Measurements from ENCODE around the gene OLR1.
"Not testable (repeated sequence)": the region's sequence is repeated elsewhere in the genome, so short reads cannot be mapped to it uniquely, and the experiment has no call there.

The OLR1 gene

GRCh38 chr12:10190558-10191388 is 18.8 kb upstream of the OLR1 start:
- no peak for DNase-seq

DNA sequence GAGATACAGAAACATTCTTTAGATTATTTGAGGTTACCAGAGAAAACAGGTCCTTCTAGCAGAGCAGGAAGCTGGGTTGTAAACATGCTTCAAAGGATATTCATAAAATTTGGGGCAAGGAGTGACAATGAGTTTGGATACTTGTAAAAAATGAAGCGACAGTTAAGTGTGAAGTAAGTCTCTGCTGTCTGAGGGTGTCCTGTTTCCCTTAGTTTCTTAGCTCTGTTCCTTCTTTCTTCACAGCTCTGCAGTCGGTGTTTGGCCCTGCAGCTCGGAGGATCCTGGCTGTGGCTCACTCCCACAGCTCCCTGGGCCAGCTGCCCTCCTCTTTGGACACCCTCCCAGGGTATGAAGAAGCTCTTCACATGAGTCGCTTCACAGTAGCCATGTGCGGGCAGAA is 17.7 kb upstream of the OLR1 start:
- DNase-seq, result no peak

- not testable (repeated sequence) for DNase-seq
These were observed 15.0 kb upstream of the OLR1 start for GRCh38 chr12:10186958-10187357.

DNA sequence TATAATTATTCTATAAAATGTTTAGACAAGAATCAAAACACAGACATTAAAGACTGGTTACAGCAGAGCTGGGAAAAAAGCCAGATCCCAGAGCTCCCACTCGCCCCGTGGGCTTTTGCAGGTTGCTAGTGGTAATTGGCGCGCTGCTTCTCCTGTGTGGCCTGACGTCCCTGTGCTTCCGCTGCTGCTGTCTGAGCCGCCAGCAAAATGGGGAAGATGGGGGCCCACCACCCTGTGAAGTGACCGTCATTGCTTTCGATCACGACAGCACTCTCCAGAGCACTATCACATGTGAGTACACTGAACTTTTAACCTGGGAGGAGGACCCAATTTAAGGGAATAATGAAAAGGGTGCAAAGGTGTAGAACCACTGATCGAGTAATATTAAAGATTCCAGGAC is 14.4 kb upstream of the OLR1 start:
- no peak for DNase-seq

GRCh38 chr12:10184261-10184843 is 12.4 kb upstream of the OLR1 start:
- no peak for DNase-seq

- no peak for DNase-seq
These were observed 10.6 kb upstream of the OLR1 start for GRCh38 chr12:10182354-10183049.

DNA sequence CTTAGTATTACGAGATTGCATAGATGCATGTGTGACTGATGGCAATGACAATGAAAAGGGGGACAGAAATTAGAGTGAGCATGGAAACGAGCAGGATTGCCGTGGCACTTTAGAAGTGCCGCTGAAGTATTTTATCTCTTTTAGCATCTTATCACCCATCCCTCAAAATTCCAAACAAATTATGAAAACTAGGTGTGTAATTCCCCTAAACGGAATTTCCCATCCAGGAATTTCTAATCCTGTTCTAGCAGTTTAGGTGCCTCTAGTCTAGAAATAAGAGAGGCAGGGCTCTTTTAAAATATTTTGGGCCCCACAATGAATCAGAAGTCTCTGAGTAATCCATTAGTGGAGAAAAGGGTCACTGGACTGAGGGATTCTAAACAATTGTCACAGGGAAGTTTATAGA is 7.8 kb upstream of the OLR1 start:
- DNase-seq, result no peak

DNA sequence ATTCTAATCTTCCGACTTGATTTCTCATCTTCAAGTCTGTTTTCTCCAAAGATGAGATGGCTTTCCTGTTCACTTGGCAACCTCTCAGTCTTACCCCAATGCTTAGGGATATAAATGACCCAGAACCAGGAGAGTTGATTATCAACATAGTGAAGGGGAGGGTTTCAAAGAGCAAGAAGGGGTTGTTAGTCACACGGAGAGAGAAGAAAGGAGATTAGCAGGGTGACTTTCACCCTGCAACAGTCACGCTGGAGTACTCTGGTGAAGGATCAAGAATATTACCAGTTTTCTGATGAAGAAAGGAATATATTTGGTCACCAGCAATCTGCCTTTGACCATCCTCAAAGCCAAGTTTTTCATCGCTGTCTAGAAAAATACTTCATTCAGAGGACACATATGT is 6.9 kb upstream of the OLR1 start, which contains the start of gene TMEM52B:
Gene TMEM52B, plus strand, starts transcription at position 212 of the 400 bp plus-strand sequence. CDS start 543 bp downstream, outside the sequence.
- no peak for DNase-seq

- no peak for DNase-seq
These were observed 4.1 kb upstream of the OLR1 start for GRCh38 chr12:10175846-10176636.

DNA sequence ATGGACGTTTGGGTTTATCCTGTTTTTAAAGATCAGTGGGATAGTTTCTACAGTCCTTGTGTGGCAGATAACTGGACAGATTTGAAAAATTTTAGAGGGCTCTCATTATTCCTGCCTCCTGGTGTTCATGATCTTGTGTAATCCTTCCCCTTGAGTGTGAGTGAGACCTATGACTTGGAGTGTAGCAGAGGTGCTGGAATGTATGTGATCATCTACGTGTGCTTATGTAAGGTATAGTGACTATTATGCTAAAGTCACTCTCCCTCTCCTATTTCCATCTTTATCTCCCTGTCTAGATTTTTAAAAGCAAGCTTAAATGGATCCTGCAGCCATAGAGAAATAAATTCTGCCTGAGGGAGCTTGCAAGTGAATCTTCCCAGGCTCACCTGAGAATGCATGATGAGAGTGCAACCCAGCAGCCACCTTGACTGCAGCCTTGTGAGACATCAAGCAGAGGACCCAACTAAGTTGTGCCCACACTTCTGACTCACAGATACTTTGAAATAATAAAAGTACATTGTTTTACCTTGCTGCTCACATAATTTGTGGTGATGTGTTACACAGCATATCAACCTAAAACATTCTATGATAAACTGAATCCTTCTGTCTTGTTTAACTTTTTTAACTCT is 3.2 kb upstream of the OLR1 start:
- DNase-seq, result no peak

DNA sequence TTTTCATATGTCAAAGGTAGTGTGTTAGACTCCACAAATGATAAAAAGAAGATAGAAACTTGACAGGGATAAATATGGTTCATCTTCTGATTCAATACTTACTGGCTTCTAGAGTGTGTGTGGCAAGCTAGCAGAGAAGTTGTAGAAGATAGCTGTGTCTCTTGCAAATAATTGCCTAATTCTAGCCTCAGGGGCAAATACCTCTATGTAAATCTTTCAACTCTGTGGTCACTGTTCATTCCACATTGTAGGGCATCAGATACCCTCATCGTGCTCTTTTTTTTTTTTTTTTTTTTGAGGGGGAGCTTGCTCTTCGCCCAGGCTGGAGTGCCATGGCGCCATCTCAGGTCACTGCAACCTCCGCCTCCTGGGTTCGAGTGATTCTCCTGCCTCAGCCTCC is 1.7 kb downstream of the OLR1 start:
- no peak for DNase-seq

DNA sequence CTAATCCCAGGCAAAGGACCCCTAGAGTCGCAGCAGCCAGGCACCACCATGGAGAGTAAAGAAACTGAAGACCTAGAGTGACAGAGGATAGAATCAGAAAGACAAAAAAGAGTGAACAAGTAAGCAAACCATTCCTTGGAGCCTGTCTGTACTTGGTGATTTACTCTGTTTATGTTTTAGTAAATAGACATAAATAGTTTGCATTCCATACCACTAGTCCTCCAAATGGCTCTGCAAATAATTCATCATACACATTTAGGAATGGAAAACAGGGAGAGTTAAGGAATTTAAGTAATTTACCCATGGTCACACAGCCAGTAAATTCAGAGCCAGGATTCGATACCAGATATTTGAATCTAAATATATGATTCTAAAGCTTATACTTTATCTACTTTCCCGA is 2.8 kb downstream of the OLR1 start:
- DNase-seq, result no peak

GRCh38 chr12:10167599-10167998 is 4.3 kb downstream of the OLR1 start:
- no peak for DNase-seq

DNA sequence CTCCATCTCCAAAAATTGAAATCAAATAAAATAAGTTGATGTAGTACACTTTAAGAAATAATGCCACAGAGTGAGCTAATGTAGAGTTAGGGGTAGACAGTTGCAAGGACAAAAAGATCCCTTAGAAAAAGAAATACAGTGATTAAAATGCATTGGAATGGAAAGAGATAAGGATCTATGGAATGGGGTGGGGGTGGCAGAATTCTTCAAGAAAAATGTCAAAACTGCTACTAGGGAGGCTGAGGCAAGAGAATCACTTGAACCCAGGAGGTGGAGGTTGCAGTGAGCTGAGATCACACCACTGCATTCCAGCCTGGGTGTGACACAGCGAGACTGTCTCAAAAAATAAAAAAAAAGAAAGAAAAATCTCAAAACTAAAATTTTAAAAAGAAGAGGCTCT is 6.5 kb downstream of the OLR1 start:
- DNase-seq, result no peak

- DNase-seq, result no peak
These were observed 8.8 kb downstream of the OLR1 start for GRCh38 chr12:10163084-10163483.

GRCh38 chr12:10160617-10161385 is 11.1 kb downstream of the OLR1 start:
- no peak for DNase-seq

DNA sequence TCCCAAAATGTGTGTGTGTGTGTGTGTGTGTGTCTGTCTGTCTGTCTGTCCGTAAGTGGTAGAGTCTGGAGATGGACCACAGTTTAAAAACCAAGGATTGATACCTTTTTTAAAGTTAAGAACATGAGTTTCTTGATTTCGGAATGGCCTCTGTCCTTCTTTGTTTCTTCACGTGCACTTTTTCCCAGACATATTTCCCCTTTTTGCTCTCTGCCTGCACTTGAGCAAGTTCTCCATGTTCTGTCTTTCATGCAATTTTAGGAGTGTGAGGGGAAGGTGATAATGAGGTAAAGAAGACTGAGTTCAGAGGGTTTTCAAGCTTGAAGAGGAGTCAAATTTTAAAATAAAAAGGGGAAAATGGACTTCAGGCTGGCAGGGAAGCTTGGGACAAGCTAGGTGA is 12.7 kb downstream of the OLR1 start:
- DNase-seq, result no peak

- DNase-seq, result no peak
These were observed 13.5 kb downstream of the OLR1 start for GRCh38 chr12:10158406-10158805.

DNA sequence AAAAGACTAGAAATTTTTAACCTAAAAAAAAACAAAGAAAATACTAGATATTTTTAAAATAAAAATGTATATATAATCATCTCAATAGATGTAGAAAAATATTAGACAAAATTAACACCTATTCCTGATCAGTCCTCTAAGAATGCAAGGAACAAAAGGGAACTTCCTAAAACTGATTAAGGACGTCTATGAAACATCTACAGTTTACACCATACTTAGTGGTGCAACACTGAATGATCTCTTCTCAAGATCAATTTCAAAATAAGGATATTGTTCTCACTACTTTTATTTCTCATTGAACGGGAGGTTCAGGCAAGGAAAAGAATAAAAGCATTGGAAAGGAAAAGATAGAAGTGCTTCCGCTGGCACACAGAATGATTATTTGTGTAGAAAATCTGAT is 16.0 kb downstream of the OLR1 start:
- no peak for DNase-seq

DNA sequence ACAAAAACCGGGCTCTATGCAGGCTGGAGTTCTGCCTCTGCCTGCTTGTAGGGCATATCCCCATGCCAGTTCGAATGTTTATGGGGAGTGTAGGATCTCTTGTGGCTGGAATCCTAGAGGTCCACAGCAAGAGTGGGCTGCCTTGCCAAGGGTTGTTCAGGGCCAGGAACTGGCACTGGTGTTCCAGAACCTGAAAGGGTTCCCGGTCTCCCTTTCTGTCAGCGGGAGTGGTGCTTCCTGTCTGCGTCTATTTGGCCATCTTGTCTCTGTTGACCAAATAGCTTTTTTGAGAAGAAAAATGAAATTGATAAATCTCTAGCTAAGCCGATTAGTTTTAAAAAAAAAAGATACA is 17.8 kb downstream of the OLR1 start:
- DNase-seq, result no peak

DNA sequence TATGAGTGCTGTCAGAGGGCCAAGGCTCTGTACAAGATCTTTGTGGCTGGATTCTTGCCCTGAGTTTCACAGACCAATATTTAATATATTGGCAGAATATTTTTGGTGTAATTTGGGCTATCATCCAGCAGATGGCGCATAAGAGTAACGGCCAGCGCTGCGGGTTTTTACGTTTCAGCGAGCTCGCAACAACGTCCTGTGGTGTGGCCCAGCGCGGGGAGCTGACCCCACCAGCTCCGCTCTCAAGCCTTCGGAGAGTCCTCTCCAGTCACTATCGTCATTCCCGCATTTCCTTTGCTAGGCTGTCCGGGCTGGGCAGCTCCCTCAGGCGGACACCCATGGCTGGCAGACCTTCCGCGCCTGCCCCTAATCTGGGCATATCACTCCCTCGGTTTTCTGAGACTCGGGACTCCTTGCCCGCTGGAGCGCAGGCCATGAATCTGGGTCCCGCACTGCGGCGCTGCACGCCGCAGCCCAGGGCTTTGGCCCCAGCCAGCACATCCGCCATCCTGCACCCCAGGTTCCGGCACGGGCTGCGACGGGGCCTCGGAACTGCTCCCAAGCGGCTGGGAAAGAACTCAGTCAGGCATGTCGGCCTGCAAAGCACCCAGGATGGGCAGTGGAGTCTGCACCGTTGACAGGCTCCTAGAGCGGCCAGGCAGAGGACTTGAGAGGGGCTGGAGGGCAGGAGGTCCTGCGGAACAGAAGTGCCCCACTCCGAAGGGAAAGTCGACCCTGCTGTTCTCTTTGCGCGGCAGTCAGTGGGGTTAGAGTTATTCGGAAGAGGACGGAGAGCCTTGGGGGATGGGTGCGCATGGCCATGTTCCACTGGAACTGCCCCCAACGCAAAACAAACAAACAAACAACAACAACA is 18.4 kb downstream of the OLR1 start:
- no peak for DNase-seq

Measured in DMS 273 treated with DMSO at 0.1 percent for 48 hours (cell line).